Psoas muscle (tissue), 8 donors: Measurements from ENCODE around the gene ITGA11. TPM values are rescaled to one million over a fixed set of nuclear protein-coding genes. Genes with fewer than 3 reads are reported as not detected.
"Not testable (repeated sequence)": the region's sequence is repeated elsewhere in the genome, so short reads cannot be mapped to it uniquely, and the experiment has no call there.

Experiments
- ATAC-seq, 4 donors: fragments of 200-7000 bp; cut with Tn5 transposase; one replicate each; pipeline ENCODE4 v1.9.1; 2020; ENCODE audit warnings: moderate library complexity in 3 of 4, mild to moderate bottlenecking in 2 of 4
- DNase-seq, 2 donors: peaks; one replicate each; pipeline ENCODE4 v3.0.0-alpha.2; 2020
- H3K27ac ChIP-seq: fragments of 200-600 bp; one replicate; pipeline ENCODE4 v1.8.0; 2022
- H3K27me3 ChIP-seq, 3 donors: fragments of 200-600 bp in 1 of 3; one replicate each; pipeline versions ENCODE4 v1.6.1 to v1.8.0; 2013 to 2022; ENCODE audit warnings: low read length in 2 of 3, mild to moderate bottlenecking in 2 of 3, moderate library complexity in 1 of 3; ENCODE audit not compliant: insufficient read depth in 3 of 3
- H3K36me3 ChIP-seq, 2 donors: fragments of 200-600 bp in 1 of 2; one replicate each; pipeline versions ENCODE4 v1.6.1 to v1.8.0; 2013 to 2022; ENCODE audit warnings: low read depth in 1 of 2, mild to moderate bottlenecking in 1 of 2, moderate library complexity in 1 of 2; ENCODE audit not compliant: insufficient read depth in 1 of 2
- H3K4me1 ChIP-seq: fragments of 200-600 bp; one replicate; pipeline ENCODE4 v1.8.0; 2022
- H3K4me3 ChIP-seq: fragments of 200-600 bp; one replicate; pipeline ENCODE4 v1.8.0; 2022; ENCODE audit warnings: mild to moderate bottlenecking
- H3K9me3 ChIP-seq: fragments of 200-600 bp; one replicate; pipeline ENCODE4 v1.8.0; 2022
- CTCF ChIP-seq: fragments of 200-600 bp; IDR thresholded peaks from one replicate; pipeline ENCODE4 v1.8.0; 2022; ENCODE audit warnings: antibody characterized with exemption
- WGBS, 3 donors: extraction: QIAGEN DNeasy Blood & Tissue Kit; methylation state at CpG; one replicate each; pipeline versions ENCODE4 v1.1.6 to v1.1.7; 2013; 5-methylcytosine and 5-hydroxymethylcytosine counted together
- intact Hi-C, 2 donors: fragments of 100-400 bp; cut with DNase I; formaldehyde crosslinking; loops; one replicate each; pipeline versions ENCODE4 v1.11.0 to v1.14.2; 2022
- polyA plus RNA-seq, 3 donors: library from polyadenylated mRNA; stranded (reverse); fragments of 200-250 nt; gene quantifications; one replicate each; pipeline ENCODE4 v1.2.3, GENCODE V29; 2013
- total RNA-seq, 4 donors: library from RNA; stranded (reverse); fragmentation: NEBNext Ultra II Directional in 2 of 4; extraction: Animal tissue kit (Norgen Biotek cat#: 25700) in 2 of 4; gene quantifications; one replicate each; pipeline versions ENCODE4 v1.2.1 to v1.2.4, GENCODE V29; 2021 to 2023
- donor health status: healthy with polysubstance abuse.
- donor health status: DM: no; HTN: no; CAD: no; lungs with moderate emphysema.
- donor health status: Bipolar disorder and iron deficiency.
- donor health status: healthy.
- donor health status: DM: yes; HTN: yes; CAD: no.
- donor health status: DM: no; HTN: no; CAD: no.
- donor health status: DM: no; HTN: no; CAD: no.
- donor health status: DM: yes; HTN: yes; CAD: no.

Gene ITGA11
- total and polyA plus RNA-seq, 7 donors = 0.10 to 7.9 (median 0.97) TPM

GRCh38 chr15:68400066-68400456, 31.9 kb downstream of the ITGA11 start:
- no peak for DNase-seq
- intact Hi-C loops = no loop called here

GRCh38 chr15:68399096-68400065, 32.6 kb downstream of the ITGA11 start:
- no peaks in the 10 kb centered on the region for H3K4me1 ChIP-seq
- no peaks in the 10 kb centered on the region for H3K9me3 ChIP-seq
- DNase-seq = no peak
- H3K27me3 ChIP-seq = no peaks in the 10 kb centered on the region
- TF ChIP-seq CTCF = no peak
- no peaks in the 10 kb centered on the region for H3K36me3 ChIP-seq
- intact Hi-C loops = no loop called here
- no peak overlapping the region for H3K4me3 ChIP-seq
- 89 to 94% (median 90%) methylated on average over 5 of the region's 5 CpGs for WGBS, 3 donors
- ATAC-seq = no peak
- H3K27ac ChIP-seq = no peak overlapping the region

More at GRCh38 chr15:68400066-68400456, 31.9 kb downstream of the ITGA11 start:
- Histone ChIP-seq H3K27me3 (no peaks in the 10 kb centered on the region), H3K36me3 (no peaks in the 10 kb centered on the region), H3K4me1 (no peaks in the 10 kb centered on the region), H3K27ac (no peak overlapping the region), H3K4me3 (no peak overlapping the region), H3K9me3 (no peaks in the 10 kb centered on the region)
- 85 to 91% (median 88%) methylated on average over 1 of the region's 1 CpG for WGBS, 3 donors
- TF ChIP-seq CTCF = no peak
- ATAC-seq = no peak

GRCh38 chr15:68397999-68398398, 34.0 kb downstream of the ITGA11 start:
- ATAC-seq, DNase-seq, intact Hi-C loops, H3K36me3 ChIP-seq, H3K9me3 ChIP-seq, H3K27me3 ChIP-seq, H3K27ac ChIP-seq, H3K4me1 ChIP-seq, H3K4me3 ChIP-seq: not testable (repeated sequence)
- 90% methylated on average over 2 of the region's 3 CpGs; no CpG with 5 or more reads in 2 of the 3 donors for WGBS, 3 donors

GRCh38 chr15:68396068-68396467, 35.9 kb downstream of the ITGA11 start:
- Histone ChIP-seq H3K36me3 (no peaks in the 10 kb centered on the region), H3K4me3 (no peak overlapping the region), H3K27ac (no peak overlapping the region), H3K9me3 (no peaks in the 10 kb centered on the region), H3K27me3 (peaks cover 0 to 6% (median 0%) of the 10 kb centered on the region in 3 donors), H3K4me1 (no peaks in the 10 kb centered on the region)
- intact Hi-C loops = no loop called here
- 82 to 90% (median 86%) methylated on average over 1 of the region's 1 CpG for WGBS, 3 donors
- no peak for ATAC-seq
- TF ChIP-seq CTCF = no peak
- no peak for DNase-seq

- no peak overlapping the region for H3K4me3 ChIP-seq
- intact Hi-C loops = no loop called here
- H3K9me3 ChIP-seq = no peaks in the 10 kb centered on the region
- ATAC-seq = no peak
- H3K27me3 ChIP-seq = peaks cover 0 to 9% (median 0%) of the 10 kb centered on the region in 3 donors
- 94 to 100% (median 97%) methylated on average over 2 of the region's 2 CpGs for WGBS, 3 donors
- TF ChIP-seq CTCF = no peak
- H3K27ac ChIP-seq = no peak overlapping the region
- H3K36me3 ChIP-seq = no peaks in the 10 kb centered on the region
- no peaks in the 10 kb centered on the region for H3K4me1 ChIP-seq
- no peak for DNase-seq
Observed at GRCh38 chr15:68391121-68391520, 40.8 kb downstream of the ITGA11 start.
